MM.1S (cell line): Measurements from ENCODE around the gene RASL12.

Source experiments
- DNase-seq: peaks from one replicate; pipeline ENCODE4 v3.0.0-alpha.2; 2015
- H2AFZ ChIP-seq: fragments of 300-600 bp; sonication (generic); 2 replicates; pipeline ENCODE4 v1.6.0; 2016; ENCODE audit warnings: antibody characterized with exemption, low read length
- H3F3A ChIP-seq: fragments of 300-600 bp; sonication (generic); 2 replicates; pipeline ENCODE4 v1.6.1; 2016; ENCODE audit warnings: mild to moderate bottlenecking, antibody characterized with exemption, low read length, moderate library complexity, mixed read lengths; ENCODE audit not compliant: insufficient read depth
- H3K27ac ChIP-seq: fragments of 300-600 bp; sonication (generic); 2 replicates; pipeline ENCODE4 v1.5.1; 2016; ENCODE audit warnings: mild to moderate bottlenecking, low read length
- H3K27me3 ChIP-seq: fragments of 300-600 bp; sonication (generic); replicated peaks from 2 replicates; pipeline ENCODE4 v1.6.0; 2016; ENCODE audit warnings: low read length; ENCODE audit not compliant: insufficient read depth
- H3K36me3 ChIP-seq: fragments of 300-600 bp; sonication (generic); replicated peaks from 2 replicates; pipeline ENCODE4 v1.6.1; 2016; ENCODE audit warnings: mild to moderate bottlenecking, low read length, mixed read lengths; ENCODE audit not compliant: insufficient read depth
- H3K4me1 ChIP-seq: fragments of 300-600 bp; sonication (generic); 2 replicates; pipeline ENCODE4 v1.6.1; 2016; ENCODE audit warnings: low read length, mixed read lengths
- H3K4me2 ChIP-seq: fragments of 300-600 bp; sonication (generic); 2 replicates; pipeline ENCODE4 v1.6.0; 2016; ENCODE audit warnings: low read depth, low read length
- H3K4me3 ChIP-seq: fragments of 300-600 bp; sonication (generic); 2 replicates; pipeline ENCODE4 v1.5.1; 2016; ENCODE audit warnings: low read length, mixed read lengths
- H3K79me2 ChIP-seq: fragments of 300-600 bp; sonication (generic); 2 replicates; pipeline ENCODE4 v1.6.1; 2016; ENCODE audit warnings: mixed run types, low read length, mixed read lengths
- H3K9ac ChIP-seq: fragments of 300-600 bp; sonication (generic); 2 replicates; pipeline ENCODE4 v1.6.1; 2016; ENCODE audit warnings: low read length, mixed read lengths
- H3K9me2 ChIP-seq: fragments of 300-600 bp; sonication (generic); replicated peaks from 2 replicates; pipeline ENCODE4 v1.6.1; 2016; ENCODE audit warnings: mild to moderate bottlenecking, low read length, mixed read lengths; ENCODE audit not compliant: insufficient read depth
- H3K9me3 ChIP-seq: fragments of 300-600 bp; sonication (generic); replicated peaks from 2 replicates; pipeline ENCODE4 v1.6.1; 2016; ENCODE audit warnings: mild to moderate bottlenecking, low read length, mixed read lengths; ENCODE audit not compliant: insufficient read depth
- H4K20me1 ChIP-seq: fragments of 300-600 bp; sonication (generic); 2 replicates; pipeline ENCODE4 v1.6.1; 2016; ENCODE audit warnings: mild to moderate bottlenecking, low read length, moderate library complexity, mixed read lengths; ENCODE audit not compliant: insufficient read depth
- EZH2 ChIP-seq: fragments of 300-600 bp; sonication (generic); optimal IDR thresholded peaks from 2 replicates; pipeline ENCODE3; 2017; ENCODE audit warnings: low read depth, mild to moderate bottlenecking, antibody characterized with exemption, low read length, mixed read lengths
- EZH2phosphoT487 ChIP-seq: fragments of 300-600 bp; sonication (generic); IDR thresholded peaks from 2 replicates; pipeline ENCODE4 v1.6.1; 2018; ENCODE audit warnings: antibody characterized with exemption, low read length
- TF ChIP-seq, protein P1 (sequence below): fragments of 300-600 bp; sonication (generic); IDR thresholded peaks from 2 replicates; pipeline ENCODE4 v1.5.1; 2016; ENCODE audit warnings: antibody characterized with exemption, low read length, mixed read lengths

The RASL12 gene

DNA sequence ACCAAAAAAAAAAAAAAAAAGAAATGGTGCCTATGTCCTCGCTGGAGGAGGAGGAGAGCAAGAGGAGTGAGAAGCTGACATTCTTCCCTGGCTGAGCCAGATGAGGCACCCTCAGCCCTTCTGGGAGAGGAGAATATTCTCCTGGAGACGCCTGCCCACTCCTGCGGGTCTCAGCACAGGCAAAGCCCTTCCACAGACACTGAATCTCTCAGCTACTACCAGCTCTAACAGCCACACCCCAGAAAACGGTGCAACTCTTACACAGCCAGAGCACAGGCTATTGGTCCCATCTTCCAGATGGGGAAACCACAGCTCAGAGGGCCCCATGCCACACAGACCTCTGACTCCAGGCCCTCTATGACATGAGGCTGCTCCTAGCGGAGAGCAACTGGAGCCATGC is 5.7 kb downstream of the RASL12 start:
- Histone ChIP-seq H3K79me2 (no peaks in the 10 kb centered on the region), H3K9me3 (no peaks in the 10 kb centered on the region), H2AFZ (no peak overlapping the region), H3K27ac (no peak overlapping the region), H3K36me3 (no peaks in the 10 kb centered on the region), H3K9ac (no peak overlapping the region), H3K4me3 (no peak overlapping the region), H3F3A (no peaks in the 10 kb centered on the region), H3K27me3 (peaks cover 19% of the 10 kb centered on the region), H3K4me2 (no peak overlapping the region), H3K4me1 (no peaks in the 10 kb centered on the region), H4K20me1 (no peaks in the 10 kb centered on the region), H3K9me2 (no peaks in the 10 kb centered on the region)
- no peak for DNase-seq
- TF ChIP-seq EZH2phosphoT487 (no peak), EZH2 (no peak)
- TF ChIP-seq, protein P1, sequence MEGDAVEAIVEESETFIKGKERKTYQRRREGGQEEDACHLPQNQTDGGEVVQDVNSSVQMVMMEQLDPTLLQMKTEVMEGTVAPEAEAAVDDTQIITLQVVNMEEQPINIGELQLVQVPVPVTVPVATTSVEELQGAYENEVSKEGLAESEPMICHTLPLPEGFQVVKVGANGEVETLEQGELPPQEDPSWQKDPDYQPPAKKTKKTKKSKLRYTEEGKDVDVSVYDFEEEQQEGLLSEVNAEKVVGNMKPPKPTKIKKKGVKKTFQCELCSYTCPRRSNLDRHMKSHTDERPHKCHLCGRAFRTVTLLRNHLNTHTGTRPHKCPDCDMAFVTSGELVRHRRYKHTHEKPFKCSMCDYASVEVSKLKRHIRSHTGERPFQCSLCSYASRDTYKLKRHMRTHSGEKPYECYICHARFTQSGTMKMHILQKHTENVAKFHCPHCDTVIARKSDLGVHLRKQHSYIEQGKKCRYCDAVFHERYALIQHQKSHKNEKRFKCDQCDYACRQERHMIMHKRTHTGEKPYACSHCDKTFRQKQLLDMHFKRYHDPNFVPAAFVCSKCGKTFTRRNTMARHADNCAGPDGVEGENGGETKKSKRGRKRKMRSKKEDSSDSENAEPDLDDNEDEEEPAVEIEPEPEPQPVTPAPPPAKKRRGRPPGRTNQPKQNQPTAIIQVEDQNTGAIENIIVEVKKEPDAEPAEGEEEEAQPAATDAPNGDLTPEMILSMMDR = no peak

DNA sequence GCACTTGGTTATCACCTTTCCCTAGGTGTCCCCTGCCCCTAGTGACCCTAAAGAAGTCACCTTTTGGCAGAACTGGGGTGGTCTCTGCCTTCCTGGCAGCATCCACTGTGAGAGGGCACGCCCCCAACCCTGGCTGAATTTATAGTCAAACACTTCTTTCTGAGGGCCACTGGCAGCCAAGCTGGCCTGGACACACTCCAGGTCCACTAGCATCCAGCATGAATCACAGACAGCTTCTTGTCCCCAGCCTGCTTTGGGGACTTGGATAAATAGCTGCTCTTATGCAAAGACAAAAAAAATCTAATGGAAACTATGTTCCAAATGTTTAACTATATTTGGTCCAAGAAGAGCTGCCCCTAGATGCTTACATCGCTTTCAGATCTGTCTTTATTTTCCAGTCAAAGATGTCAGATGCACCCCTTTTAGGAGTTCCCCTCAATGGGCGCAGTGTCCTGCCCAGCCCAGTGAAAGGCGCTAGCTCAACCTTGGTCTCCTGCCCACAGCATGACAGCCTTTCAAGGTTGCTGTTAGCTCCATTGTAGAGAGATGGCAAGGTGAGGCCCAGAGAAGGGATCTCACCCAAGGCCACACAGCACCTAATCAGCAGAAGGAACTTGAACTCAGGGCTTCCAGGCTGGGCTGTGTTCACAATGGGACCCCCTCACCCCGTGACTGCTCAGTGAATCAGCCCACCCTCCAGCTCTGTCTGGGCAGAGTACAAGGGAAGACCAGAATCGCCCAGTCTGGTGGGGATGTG is 7.0 kb downstream of the RASL12 start:
- Histone ChIP-seq H3K4me1 (no peaks in the 10 kb centered on the region), H3K9me3 (no peaks in the 10 kb centered on the region), H3F3A (no peaks in the 10 kb centered on the region), H3K36me3 (no peaks in the 10 kb centered on the region), H3K79me2 (no peaks in the 10 kb centered on the region), H3K27ac (no peak overlapping the region), H3K9ac (no peak overlapping the region), H3K9me2 (no peaks in the 10 kb centered on the region), H2AFZ (no peak overlapping the region), H4K20me1 (no peaks in the 10 kb centered on the region), H3K27me3 (peaks cover 8% of the 10 kb centered on the region; the same call in 1 of the 2 replicates), H3K4me3 (no peak overlapping the region), H3K4me2 (no peak overlapping the region)
- TF ChIP-seq EZH2 (no peak), EZH2phosphoT487 (no peak)
- TF ChIP-seq, protein P1 = no peak
- no peak for DNase-seq

DNA sequence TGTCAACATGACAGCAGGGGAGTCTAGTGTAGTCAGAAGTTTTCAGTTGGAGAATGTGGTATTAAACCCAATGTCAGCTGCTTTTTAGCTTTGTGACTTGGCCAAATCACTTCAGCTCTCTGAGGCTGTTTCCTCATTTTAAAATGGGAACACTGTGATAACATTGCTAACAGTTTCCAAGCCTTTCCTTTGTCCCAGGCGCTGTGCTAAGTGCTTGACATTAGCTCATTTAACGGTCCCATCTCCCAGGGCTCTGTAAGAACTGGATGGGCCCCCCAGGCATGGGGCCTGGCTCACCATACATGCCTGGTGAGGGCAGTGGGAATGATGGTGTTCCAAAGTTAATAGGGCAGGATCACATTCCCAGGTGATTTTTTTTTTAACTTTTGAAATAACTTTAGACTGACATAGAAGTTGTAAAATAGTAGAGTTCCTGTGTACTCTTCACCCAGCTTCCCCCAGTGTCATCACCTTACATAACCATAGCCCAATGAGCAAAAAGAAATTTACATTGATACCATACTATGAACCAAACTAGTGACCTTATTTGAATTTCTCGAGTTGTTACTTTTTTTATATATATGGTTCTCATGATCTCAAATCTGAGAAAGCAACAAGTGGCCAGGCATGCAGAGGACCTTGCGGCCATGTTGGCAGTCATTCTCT is 7.7 kb downstream of the RASL12 start:
- Histone ChIP-seq H3K27ac (no peak overlapping the region), H2AFZ (no peak overlapping the region), H3K9me2 (no peaks in the 10 kb centered on the region), H3K4me2 (no peak overlapping the region), H3K9me3 (no peaks in the 10 kb centered on the region), H3K4me3 (no peak overlapping the region), H3K36me3 (no peaks in the 10 kb centered on the region), H3K79me2 (no peaks in the 10 kb centered on the region), H3K4me1 (no peaks in the 10 kb centered on the region), H3F3A (no peaks in the 10 kb centered on the region), H3K27me3 (0 out of 2 replicates have a peak, but pooled peaks cover 2% of the 10 kb centered on the region), H3K9ac (no peak overlapping the region), H4K20me1 (no peaks in the 10 kb centered on the region)
- TF ChIP-seq, protein P1 = no peak
- TF ChIP-seq EZH2 (no peak), EZH2phosphoT487 (no peak)
- no peak for DNase-seq
